EL (cell line): Measurements from ENCODE around the gene LARGE1.
"Not testable (repeated sequence)": the region's sequence is repeated elsewhere in the genome, so short reads cannot be mapped to it uniquely, and the experiment has no call there.

Experiments
- DNase-seq: peaks from one replicate; pipeline ENCODE4 v3.0.0-alpha.2; 2016

Gene LARGE1

DNA sequence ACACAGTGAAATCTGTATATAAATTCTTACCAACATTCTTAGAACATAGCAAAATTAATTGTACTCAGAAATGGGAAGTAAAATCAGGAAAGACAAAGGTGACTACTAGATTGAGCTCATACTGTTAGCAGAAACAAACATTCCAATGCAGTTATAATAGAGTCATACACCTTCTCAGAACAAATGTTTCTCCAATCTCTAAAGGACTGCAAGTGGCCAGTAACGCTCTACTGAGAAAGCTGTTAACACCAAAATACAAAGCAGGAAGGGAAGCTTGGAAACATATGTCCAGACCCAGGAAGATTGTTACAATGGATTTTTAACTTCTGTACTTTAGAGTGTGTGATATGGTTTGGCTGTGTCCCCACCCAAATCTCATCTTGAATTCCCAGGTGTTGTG lies 341.5 kb downstream of the LARGE1 start:
- DNase-seq, result no peak

- DNase-seq, result no peak
Measured at GRCh38 chr22:33577862-33578411, 342.3 kb downstream of the LARGE1 start.

GRCh38 chr22:33576205-33576604 lies 344.1 kb downstream of the LARGE1 start:
- no peak for DNase-seq

DNA sequence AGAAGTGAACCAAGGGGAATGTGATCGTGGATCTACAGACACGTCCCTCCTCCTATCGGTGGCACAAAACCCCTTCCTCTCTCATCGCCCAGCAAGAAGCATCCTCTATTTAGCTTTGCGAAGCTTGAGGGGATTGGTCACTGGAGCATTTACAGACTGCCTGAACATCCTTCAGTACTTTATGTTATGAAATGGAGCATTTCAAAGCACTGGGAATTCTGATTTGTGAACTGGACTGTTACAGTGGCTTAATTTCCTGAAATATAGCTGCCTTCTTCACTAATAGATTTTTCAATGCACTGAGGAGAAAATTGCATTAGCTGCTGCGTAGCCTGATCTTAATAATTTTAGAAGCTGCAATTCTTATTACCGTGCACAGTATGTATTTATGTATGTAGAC lies 344.5 kb downstream of the LARGE1 start:
- no peak for DNase-seq

GRCh38 chr22:33575041-33575440 lies 345.2 kb downstream of the LARGE1 start:
- no peak for DNase-seq

DNA sequence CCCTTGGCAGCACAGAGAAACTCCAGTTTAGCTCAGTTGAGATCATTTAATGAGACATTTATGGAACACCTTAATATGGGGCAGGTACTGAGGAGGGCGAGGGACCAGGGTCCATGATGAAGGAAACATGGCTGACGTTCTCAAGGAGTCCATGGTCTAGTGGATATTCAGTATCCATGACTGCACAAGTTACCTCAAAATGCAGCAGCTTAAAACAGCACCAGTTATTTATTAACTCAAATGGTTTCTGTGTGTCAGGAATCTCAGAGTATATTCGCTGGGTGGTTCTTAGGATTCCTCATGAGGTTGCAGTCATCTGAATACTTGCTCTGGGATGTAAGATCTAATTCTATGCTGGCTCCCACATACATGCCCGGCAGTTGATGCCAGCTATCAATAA lies 346.8 kb downstream of the LARGE1 start:
- DNase-seq, result no peak

DNA sequence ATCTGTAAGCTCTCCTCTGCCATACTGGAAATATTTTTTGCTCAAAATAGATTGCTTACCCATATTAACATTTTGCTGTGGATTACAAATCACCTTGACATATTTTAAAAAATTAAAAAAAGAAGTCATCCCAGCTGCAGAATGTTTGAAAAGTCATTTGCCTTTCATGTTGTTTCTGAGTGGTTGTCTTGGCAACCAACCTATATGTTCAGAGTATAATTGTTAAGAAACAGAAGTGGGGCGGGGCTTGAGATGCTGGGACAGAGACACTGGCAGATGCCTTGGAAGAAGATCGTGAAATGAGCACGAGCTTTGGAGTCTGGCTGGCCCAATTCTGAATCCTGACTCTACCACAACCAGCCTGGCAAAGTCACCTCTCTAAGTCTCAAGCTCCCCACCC lies 348.2 kb downstream of the LARGE1 start:
- DNase-seq, result no peak

DNA sequence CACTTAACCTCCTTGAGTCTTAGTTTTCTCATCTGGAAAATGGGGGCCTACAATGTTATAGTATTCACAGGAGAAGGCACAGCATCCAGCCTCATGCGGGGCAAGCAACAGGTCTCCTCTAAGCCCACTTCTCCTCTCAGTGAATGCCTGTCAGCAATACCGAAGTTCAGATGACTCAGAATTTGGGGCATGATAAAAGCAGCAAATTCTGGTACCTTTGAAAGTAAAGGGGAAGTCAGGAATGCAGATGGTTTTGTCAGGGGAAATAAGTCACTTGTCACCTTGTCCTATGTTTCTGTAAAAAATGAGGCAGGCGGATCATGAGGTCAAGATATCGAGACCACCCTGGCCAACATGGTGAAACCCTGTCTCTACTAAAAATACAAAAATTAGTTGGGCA lies 350.2 kb downstream of the LARGE1 start:
- DNase-seq, result no peak

DNA sequence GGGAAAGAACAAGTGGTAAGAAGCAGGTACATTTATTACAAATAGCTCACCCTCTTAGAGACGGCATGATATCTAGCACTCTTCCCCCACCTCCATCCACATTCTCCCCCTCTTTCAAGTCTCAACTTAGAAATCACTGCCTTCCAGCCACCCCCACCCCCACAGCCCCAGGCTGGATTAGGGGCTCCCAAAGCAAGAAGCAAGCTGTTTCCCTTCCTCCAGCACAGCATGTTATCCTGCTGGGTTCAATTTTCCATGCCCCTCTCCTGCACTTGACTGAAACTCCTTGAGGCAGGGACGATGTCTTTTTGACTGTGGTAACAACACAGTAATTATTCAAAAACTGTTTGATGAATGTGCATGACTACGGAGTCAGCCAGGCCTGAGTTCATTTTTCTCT lies 350.7 kb downstream of the LARGE1 start:
- no peak for DNase-seq

- no peak for DNase-seq
Measured at GRCh38 chr22:33569018-33569417, 351.3 kb downstream of the LARGE1 start.

DNA sequence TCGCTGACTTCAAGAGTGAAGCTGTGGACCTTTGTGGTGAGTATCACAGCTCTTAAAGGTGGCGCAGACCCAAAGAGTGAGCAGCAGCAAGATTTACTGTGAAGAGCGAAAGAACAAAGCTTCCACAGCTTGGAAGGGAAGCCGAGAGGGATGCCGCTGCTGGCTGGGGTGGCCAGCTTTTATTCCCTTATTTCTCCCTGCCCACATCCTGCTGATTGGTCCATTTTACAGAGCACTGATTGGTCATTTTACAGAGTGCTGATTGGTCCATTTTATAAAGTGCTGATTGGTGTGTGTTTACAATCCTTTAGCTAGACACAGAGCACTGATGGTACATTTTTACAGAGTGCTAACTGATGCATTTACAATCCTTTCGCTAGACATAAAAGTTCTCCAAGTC lies 353.8 kb downstream of the LARGE1 start:
- DNase-seq, result not testable (repeated sequence)

GRCh38 chr22:33565580-33565995 lies 354.7 kb downstream of the LARGE1 start:
- no peak for DNase-seq

DNA sequence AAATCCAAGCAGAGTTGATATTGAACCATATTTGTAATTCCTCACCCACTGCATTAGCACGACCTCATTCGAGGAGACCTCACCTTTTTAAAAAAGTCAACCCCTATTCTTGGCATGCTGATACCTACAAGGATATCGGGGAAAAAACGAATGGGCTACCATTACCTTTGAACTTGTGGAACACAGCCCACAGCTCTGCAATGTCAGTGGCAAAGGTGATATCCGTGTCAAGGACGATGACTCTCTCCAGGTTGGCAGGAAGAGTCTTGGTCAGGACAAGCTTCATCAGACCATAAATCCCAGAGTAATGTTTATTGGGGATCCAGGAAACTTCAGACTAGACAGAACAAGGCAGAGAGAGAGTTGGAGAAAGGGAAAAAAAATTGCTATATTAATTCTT lies 355.6 kb downstream of the LARGE1 start:
- DNase-seq, result no peak

GRCh38 chr22:33563220-33563964 lies 356.9 kb downstream of the LARGE1 start:
- DNase-seq, result no peak

DNA sequence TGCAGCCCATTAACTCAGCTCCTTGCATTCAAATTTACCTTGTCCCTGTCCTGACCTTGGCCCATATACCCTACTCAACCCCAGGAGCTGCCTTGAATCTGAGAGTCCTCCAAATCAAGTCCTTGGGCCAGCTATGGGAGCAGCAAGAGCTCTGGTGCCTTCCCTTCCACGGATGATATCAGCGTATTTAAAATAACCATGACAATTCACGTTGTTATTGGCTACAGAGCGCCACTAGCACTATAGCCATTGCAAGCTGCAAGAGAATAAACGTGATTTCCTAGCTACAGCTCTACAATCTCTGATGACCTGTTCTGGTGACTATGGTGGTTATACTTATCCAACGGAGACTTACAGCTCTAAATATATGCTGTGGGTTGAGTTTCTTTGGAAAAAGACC lies 357.8 kb downstream of the LARGE1 start:
- DNase-seq, result no peak

- no peak for DNase-seq
Measured at GRCh38 chr22:33561149-33561807, 359.0 kb downstream of the LARGE1 start.

- no peak for DNase-seq
Measured at GRCh38 chr22:33557836-33558235, 362.4 kb downstream of the LARGE1 start.

DNA sequence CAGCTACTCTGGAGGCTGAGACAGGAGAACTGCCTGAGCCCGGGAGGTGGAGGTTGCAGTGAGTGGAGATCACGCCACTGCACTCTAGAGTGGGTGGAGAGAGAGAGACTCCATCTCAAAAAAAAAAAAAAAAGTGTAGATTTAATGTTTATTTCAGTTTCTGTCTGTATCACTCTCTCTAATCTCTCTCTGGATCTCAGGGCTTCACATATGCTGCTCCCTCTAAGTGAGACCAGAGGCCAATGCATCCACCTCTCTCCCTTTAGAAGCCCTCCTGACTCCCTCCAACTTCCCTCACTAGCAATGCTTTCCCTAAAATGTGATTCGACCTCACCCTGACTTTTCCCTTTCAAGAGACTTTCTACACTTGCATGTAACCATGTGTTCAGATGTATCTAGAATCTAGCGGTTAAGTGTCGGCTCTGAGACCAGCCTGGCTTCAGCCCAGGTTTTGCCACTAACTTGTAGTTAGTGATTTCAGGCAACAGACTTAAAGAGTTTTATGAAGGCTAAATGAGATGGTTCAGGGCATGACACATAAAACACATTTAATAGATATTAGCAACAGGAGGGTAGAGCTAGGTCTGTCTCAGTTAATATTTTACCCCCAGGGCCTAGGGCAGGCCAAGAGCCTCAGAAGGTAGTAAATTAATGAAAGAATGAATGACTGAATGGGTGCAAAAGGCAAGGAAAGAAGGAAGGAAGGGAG lies 364.3 kb downstream of the LARGE1 start:
- DNase-seq, result no peak

DNA sequence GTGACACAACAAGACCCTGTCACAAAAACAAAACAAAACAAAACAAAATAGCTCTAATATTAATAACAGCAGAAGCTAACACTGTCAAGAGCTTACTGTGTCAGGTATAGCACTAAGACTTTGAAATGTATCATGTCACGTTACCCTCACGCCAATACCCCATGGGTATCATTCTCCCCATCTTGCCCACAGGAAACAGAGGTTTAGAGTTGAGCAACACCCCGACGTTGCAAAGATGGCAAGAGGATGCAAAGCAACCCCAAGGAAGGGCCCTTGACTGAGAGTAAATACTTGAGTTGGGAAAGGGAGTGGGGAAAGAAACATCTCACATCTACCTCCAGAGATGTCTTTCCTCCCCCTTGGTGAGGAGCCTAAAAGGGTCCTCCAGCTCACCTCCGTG lies 366.8 kb downstream of the LARGE1 start:
- no peak for DNase-seq

- no peak for DNase-seq
Measured at GRCh38 chr22:33544707-33545106, 375.6 kb downstream of the LARGE1 start.

DNA sequence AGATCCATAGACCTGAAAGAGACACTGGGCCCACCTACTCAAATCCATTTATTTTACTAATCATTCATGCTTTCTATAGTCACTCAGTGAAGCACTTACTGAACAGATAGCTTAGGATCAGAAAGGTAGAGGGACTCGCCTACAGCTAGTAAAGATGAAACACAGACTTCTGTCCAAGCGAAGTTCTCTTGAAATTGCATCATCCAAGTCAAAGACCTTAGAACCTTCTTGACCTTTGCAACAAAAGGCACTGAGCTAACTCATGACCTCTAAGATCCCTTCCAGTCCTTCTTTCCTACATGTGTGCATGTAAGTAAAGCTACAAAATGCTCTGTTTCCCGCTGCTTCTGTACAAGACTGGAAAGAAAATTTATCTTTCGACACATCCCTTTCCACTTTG lies 377.6 kb downstream of the LARGE1 start:
- DNase-seq, result no peak

- no peak for DNase-seq
Measured at GRCh38 chr22:33542153-33542552, 378.1 kb downstream of the LARGE1 start.

DNA sequence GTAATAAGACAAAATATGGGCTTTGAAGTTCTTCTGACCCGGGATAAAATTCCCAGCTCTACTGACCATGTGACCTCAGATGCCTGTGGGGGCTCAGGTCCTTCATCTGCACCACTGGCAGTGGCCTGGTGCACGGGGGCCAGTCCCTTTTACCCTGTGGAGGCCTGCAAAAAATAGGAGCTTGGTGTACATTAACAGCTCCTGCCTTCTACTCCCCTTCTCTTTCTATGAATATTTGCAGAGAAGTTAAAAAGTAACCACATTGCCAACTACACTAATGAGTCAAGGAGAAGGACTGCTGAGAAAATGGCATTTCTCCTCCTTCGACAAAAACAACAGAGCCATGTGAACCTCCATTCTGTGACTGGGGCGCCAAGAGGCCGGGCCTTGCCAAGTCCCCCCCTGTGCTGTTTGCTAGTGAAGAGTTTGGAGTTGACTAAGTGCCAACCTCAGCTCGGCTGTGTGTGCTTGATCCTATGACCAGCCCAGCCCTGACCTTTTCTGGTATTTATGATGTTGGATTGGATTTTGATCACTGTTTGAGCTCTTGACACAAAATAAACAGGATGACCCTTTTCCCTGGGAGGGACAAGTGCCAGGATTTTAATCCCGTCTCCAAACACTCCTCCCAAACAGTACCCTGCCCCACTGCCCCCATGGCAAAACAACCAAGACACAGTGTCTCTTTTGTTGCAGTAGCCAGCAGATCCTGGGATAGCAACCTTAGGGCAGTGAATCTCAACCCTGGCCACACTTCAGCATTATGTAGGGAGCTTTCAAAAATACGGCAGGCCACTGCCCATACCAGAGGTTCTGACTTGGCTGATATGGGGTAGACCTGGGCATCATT lies 380.1 kb downstream of the LARGE1 start:
- no peak for DNase-seq
